ENCODE results near the gene TP63.

GRCh38 chr3:189695400-189695799 is 64.2 kb downstream of the TP63 start:
- TF ChIP-seq CTCF (IDR thresholded peaks at IDR 0.05; ENCODE audit: low read depth, low read length): no peak
- TF ChIP-seq MAX (IDR thresholded peaks at IDR 0.05; ENCODE audit: low read depth, low read length): no peak
